GM19025 (cell line): ENCODE measurements around the gene CRELD2.

Experiments
- ATAC-seq: cut with Tn5 transposase; IDR thresholded peaks from one replicate; pipeline ENCODE4 v1.9.1; 2021; ENCODE audit warnings: mild to moderate bottlenecking, low read depth, moderate library complexity; ENCODE audit not compliant: unreplicated experiment

CRELD2 gene

DNA sequence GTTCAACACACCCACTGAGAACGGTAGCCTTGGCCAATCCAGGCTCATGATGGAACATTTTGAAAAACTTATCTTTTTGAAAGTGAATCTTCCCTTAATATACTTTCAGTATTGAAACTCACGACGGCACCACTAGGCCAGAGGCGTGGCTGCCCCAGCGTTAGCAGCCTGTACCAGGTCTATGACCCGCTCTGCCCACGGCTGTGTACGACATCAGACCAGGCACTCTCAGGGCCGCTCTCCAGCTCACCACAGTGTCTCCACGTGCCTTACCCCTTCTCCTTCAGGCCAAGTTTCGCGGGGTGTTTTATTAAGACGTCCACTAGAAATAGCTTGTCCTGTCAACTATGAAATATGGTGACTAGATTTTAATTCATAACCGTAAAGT lies 31.4 kb upstream of the CRELD2 start:
- ATAC-seq: no peak

DNA sequence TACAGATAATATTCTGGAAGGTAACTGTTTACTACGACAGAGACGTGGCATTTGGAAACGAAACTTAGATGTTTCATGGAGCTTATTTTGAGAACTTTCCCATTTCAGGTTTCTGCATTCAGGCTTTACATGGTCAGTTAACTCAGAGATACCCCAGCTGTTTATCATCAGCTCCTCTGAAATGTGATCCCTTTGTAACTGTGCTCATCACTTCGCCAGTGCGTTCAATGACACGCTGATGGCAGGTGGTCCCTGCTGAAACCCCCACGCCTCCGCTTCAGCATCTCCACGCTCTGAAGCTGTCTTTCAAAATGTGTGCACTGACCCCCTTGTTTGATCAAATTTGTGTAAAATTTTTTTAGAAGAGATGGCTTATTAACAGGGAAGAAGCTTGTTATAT lies 30.7 kb upstream of the CRELD2 start:
- ATAC-seq: no peak

- no peak for ATAC-seq
Observed at GRCh38 chr22:49889071-49889470, 29.4 kb upstream of the CRELD2 start.

- no peak for ATAC-seq
Observed at GRCh38 chr22:49892226-49892899, 26.1 kb upstream of the CRELD2 start.

GRCh38 chr22:49893025-49893424 lies 25.4 kb upstream of the CRELD2 start:
- ATAC-seq: no peak

- no peak for ATAC-seq
Observed at GRCh38 chr22:49894322-49895054, 23.9 kb upstream of the CRELD2 start.

DNA sequence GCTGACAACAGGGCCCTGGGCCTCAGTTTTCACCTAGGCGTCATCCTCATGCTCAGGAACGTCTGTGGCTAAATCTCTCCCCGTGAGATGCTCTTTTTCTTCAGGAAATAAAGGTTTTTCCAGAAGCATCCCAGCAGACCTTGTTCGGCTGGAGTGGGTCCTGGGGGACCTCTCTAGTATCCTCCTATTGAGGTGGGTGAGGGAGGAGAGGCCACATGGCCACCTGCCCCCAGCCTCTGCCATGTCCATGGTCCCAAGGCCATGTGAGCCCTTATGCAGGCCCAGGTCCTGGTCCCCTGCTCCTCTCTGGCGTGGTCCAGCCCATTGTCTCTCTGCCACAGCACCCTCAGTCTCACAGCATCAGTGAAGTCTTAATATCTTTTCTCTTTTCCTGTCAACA lies 22.2 kb upstream of the CRELD2 start:
- no peak for ATAC-seq

- ATAC-seq: no peak
Observed at GRCh38 chr22:49897015-49897684, 21.3 kb upstream of the CRELD2 start.

DNA sequence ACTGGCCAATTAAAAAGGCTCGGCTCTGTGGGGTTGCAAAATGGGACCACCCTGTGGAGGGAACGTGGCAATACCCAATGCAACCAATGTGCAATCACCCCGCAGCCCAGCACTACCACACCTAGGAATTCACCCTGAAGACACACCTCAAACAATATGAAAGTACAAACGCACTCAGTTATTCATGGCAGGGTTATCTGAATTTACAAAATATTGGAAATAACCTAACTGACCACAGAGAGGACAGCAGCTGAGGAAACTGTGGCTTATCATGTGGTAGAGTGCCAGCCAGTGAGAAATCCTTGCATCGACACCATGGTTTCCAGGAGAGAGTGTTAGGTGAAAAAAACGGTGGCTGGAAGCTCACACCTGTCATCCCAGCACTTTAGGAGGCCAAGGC lies 18.9 kb upstream of the CRELD2 start:
- no peak for ATAC-seq

DNA sequence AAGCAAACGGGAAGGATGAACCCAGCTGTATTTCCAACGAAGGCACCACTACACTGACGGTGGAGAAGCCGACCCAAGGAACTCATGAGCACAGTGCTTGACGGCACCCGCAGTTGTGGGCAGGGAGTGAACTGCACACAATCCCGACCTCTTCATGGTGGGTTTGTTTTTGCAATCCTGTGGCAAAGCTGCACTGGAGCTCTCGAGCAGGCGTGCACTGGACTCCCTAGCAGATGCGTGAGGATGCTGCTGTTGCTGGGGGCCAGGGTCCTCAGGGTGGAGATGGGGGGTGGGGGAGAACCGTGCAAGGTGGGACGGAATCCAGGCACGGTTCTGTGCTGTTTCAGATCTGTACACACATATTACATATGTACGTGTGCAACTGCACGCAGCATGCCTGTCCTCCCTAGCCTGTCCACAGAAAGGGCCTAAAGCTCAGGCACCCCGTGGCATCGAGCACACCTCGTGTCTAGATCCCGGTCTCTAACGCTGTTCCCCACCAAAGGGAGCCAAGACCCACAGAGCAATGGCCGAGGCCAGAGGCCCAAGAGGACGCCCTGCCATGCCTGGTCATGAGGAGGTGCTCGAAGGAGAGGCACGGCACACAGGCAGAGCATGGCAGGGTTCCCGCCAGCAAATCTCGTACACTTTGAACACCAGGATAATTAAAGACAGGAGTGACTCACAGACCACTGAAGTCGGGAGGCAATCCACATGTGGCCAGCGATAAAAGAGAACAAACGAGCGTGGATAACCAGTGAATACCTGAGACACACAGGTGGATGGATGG lies 17.8 kb upstream of the CRELD2 start:
- no peak for ATAC-seq

DNA sequence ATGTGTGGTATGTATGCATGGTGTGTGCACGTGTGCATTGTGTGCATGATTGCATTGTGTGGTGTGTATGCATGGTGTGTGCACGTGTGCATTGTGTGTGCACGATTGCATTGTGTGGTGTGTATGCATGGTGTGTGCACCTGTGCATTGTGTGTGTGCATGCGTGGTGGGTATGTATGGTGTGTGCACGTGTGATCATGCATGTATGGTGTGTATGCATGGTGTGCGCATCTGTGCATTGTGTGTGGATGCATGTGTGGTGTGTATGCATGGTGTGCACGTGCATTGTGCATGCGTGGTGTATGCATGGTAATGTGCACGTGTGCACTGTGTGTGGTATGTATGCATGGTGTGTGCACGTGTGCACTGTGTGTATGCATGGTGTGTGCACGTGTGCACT lies 17.0 kb upstream of the CRELD2 start:
- no peak for ATAC-seq

DNA sequence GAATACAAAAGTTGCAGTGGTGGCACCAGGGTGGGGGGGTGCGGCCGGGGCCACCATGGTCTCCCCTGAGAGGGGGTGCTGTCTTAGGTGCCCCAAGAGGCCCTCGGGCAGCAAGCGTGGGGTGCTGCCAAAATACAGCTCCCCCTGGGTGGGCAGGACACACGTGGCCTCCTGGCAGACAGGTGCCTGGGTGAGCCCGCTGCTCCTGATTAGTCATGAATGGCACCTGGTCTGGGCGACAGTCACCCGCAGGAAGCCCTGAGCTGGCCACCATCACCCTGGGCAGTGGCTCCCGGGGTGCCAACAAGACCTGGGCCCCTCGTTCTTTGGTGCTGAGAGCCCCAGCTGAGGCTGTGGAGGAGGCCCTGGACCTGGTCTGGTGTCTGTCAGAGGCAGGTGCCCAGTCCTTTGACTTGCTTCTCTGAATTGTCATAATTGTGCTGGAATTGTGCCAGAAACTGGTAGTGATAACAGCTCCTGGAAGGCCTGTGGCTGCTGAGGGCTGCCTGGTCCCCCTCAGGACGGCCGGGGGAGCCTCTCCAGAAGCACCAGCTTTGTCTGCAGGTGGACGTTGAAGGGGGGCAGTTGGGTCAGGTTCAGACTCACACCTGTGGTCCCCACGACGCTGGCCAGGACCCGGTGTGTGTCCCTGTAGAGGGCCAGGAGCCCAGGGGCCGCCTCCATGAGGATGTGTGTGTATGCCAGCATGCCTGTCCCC lies 15.0 kb upstream of the CRELD2 start:
- no peak for ATAC-seq

GRCh38 chr22:49904040-49904369 lies 14.4 kb upstream of the CRELD2 start:
- no peak for ATAC-seq

DNA sequence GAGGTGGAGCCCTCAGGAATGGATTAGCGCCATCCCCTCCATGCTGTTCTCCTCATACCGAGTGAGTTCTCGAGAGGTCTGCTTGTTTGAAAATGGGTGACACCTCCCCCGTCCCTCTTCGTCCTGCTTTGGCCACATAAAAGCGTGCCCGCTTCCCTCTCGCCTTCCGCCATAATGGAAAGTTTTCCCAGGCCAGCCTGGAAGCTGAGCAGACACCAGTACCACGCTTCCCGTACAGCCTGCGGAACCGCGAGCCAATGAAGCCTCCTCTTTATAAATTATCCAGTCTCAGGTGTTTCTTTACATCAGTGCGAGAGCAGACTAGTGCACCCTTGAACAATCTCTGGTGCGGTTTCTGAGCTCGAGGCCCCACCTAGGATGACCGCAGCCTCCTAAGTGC lies 13.0 kb upstream of the CRELD2 start:
- no peak for ATAC-seq

DNA sequence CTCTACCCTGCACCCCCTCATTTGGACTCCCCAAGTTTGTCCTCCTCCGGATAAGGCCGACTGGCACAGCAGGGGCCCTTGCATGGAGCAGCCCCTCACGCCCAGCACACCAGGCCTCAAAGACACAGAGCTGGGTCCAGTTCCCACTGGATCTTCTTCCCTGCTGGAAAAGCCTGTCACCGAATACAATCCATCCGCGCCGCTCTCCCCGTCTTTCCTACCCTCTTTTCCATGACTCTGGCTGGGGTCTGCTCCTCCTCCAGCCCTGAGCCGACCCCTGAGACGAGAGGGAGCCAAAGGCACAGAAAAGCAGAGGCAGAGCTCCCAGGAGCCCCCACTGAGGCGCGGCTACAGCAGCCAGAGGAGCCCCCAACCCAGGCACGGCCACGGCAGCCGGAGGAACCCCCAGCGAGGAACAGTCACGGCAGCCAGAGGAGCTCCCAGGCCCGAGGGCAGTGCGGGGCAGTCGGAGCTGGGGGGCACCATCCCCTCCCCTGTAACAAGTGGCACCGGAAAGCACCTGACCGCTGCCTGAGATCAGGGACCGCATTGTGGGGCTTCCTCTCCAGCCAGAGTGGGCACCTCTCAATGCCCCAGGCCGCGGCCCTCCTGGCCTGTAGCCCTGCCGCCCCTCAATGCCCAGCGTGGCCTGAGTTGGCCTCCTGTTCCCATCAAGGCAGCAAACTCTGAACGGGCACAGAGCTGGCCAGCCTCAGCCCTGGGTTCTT lies 12.2 kb upstream of the CRELD2 start:
- ATAC-seq: no peak

DNA sequence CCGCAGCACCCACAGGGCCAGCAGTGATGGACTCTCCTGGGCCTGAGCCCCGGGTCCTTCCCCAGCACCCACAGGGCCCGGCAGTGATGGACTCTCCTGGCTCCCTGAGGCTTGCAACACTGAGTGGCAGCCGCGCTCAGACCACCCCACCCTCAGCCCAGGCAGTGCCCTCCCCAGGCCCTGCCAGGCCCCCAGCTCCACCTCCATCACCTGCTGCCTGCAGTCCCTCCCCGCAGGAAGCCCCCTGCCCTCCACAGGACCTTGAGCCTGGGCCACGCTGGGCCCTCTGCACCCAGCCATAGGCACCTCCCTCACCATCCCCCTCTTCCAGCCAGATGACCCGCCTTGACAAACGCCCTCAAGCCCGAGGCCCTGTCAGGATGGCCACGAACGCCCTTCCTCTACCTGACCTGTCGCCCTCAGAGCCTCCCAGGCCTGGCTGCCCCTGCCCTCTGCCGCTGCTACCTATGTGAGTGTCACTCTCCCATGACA lies 11.6 kb upstream of the CRELD2 start:
- ATAC-seq: no peak

GRCh38 chr22:49907807-49908206 lies 10.6 kb upstream of the CRELD2 start:
- ATAC-seq: no peak

DNA sequence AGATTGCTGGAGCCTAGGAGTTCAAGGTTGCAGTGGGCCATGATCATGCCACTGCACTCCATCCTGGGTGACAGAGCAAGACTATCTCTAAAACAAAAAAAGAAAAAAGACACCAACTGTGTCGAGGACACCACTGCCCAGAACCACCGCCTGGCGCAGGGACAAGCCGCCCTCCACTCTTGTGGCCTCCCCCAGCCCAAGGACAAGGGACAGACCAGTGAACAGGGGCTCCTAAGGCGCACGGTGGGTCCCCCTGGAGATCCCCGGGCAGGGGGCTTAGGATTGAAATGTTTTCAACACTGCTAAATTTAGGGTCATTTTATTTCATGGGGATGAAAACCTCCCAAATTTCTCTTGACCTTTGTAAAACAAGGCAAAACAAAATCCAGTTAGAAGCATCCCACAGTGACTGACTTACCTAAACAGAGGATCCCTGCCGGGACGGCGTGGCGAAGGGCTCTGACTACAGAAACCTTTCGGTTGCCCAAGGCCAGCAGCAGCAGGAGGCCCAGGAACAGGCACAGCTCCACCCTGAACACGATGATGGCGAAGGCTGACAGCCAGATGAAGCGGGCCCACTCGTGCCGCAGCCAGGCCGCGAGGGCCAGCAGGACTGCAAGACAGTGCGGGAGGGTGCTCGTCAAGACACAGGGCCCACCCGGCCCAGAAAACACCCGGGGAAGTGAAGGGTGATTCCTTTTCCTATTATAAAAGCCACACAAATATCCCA lies 8.8 kb upstream of the CRELD2 start:
- no peak for ATAC-seq
